Middle frontal gyrus (tissue), 1 donor: ENCODE data around the gene GSG1.
"Not testable (repeated sequence)": the region's sequence is repeated elsewhere in the genome, so short reads cannot be mapped to it uniquely, and the experiment has no call there.

Experiments
- DNase-seq: peaks from one replicate; pipeline ENCODE4 v3.0.0-alpha.2; 2015; ENCODE audit warnings: low spot score; ENCODE audit errors: extremely low spot score

The GSG1 gene

GRCh38 chr12:13093191-13093847 is 10.1 kb downstream of the GSG1 start:
- DNase-seq, result no peak

GRCh38 chr12:13091832-13092231 is 11.6 kb downstream of the GSG1 start:
- DNase-seq, result no peak

GRCh38 chr12:13090054-13090453 is 13.4 kb downstream of the GSG1 start:
- no peak for DNase-seq

- no peak for DNase-seq
Observed at GRCh38 chr12:13088496-13088895, 15.0 kb downstream of the GSG1 start.

GRCh38 chr12:13087766-13088165 is 15.7 kb downstream of the GSG1 start:
- DNase-seq, result no peak

- DNase-seq, result no peak
Observed at GRCh38 chr12:13085968-13086686, 17.3 kb downstream of the GSG1 start.

GRCh38 chr12:13084898-13085640 is 18.4 kb downstream of the GSG1 start:
- DNase-seq, result no peak

- DNase-seq, result not testable (repeated sequence)
Observed at GRCh38 chr12:13083638-13084037, 19.8 kb downstream of the GSG1 start.

GRCh38 chr12:13082861-13083260 is 20.6 kb downstream of the GSG1 start:
- no peak for DNase-seq

GRCh38 chr12:13080266-13080665 is 23.2 kb downstream of the GSG1 start:
- no peak for DNase-seq

GRCh38 chr12:13079440-13079906 is 24.0 kb downstream of the GSG1 start:
- no peak for DNase-seq

- no peak for DNase-seq
Observed at GRCh38 chr12:13075786-13076570, 27.5 kb downstream of the GSG1 start.

- DNase-seq, result no peak
Observed at GRCh38 chr12:13075118-13075480, 28.4 kb downstream of the GSG1 start.

GRCh38 chr12:13074396-13075117 is 28.9 kb downstream of the GSG1 start:
- no peak for DNase-seq

GRCh38 chr12:13073173-13073572 is 30.3 kb downstream of the GSG1 start:
- no peak for DNase-seq

GRCh38 chr12:13071305-13072280 is 31.9 kb downstream of the GSG1 start:
- DNase-seq, result no peak

- no peak for DNase-seq
Observed at GRCh38 chr12:13069380-13069779, 34.1 kb downstream of the GSG1 start.

- no peak for DNase-seq
Observed at GRCh38 chr12:13067322-13067721, 36.1 kb downstream of the GSG1 start.

- DNase-seq, result no peak
Observed at GRCh38 chr12:13066459-13066858, 37.0 kb downstream of the GSG1 start.

- DNase-seq, result no peak
Observed at GRCh38 chr12:13066014-13066413, 37.5 kb downstream of the GSG1 start.
